K562 (cell line): ENCODE results near the gene PILRA. TPM values are rescaled to one million over a fixed set of nuclear protein-coding genes. Genes with fewer than 3 reads are reported as not detected.

ENCODE experiments used
- BRCA1 ChIP-seq, 2 experiments: fragments of 450-650 bp in 1 of 2; sonication (generic) in 1 of 2; formaldehyde crosslinking in 1 of 2; IDR thresholded peaks; 2 replicates each; pipeline versions ENCODE4 v1.5.0 to v1.6.1; 2017 to 2020; ENCODE audit warnings: mild to moderate bottlenecking in 1 of 2, missing genetic modification reagents in 1 of 2
- CEBPB ChIP-seq: fragments of 450-650 bp; IDR thresholded peaks from 2 replicates; pipeline ENCODE4 v1.6.1; 2016; ENCODE audit warnings: missing genetic modification characterization, missing compliant biosample characterization
- ELF1 ChIP-seq: fragments of 200-800 bp; sonication (Bioruptor generic); IDR thresholded peaks from 2 replicates; pipeline ENCODE4 v1.6.1; 2016; ENCODE audit warnings: missing genetic modification characterization, missing compliant biosample characterization
- FOS ChIP-seq: IDR thresholded peaks from 3 replicates; pipeline ENCODE4 v1.6.1; 2011; ENCODE audit not compliant: insufficient read length; ENCODE audit errors: extremely low read depth
- GATA2 ChIP-seq: sonication (generic); formaldehyde crosslinking; IDR thresholded peaks from 2 replicates; pipeline ENCODE4 v1.4.0; 2020; ENCODE audit warnings: mild to moderate bottlenecking, missing genetic modification reagents
- ILF3 ChIP-seq: fragments of 450-650 bp; IDR thresholded peaks from 2 replicates; pipeline ENCODE4 v1.6.1; 2018; ENCODE audit warnings: antibody characterized with exemption, mild to moderate bottlenecking, moderate library complexity, borderline replicate concordance
- MAFF ChIP-seq: IDR thresholded peaks from 2 replicates; pipeline ENCODE4 v1.6.1; 2012; ENCODE audit warnings: low read length, improper control_type of control experiment
- NEUROD1 ChIP-seq: fragments of 150-350 bp; IDR thresholded peaks from 2 replicates; pipeline ENCODE4 v1.6.1; 2014; ENCODE audit warnings: borderline replicate concordance, low read length, low read depth; ENCODE audit not compliant: partially characterized antibody
- PCBP2 ChIP-seq: fragments of 200-400 bp; formaldehyde crosslinking; IDR thresholded peaks from 2 replicates; pipeline ENCODE4 v1.6.1; 2018; ENCODE audit warnings: low read length, low read depth, mild to moderate bottlenecking, moderate library complexity; ENCODE audit not compliant: poor library complexity, severe bottlenecking
- PHTF2 ChIP-seq: fragments of 250-450 bp; sonication (Bioruptor Pico); IDR thresholded peaks from 2 replicates; pipeline ENCODE4 v1.5.0; 2021; ENCODE audit warnings: mild to moderate bottlenecking
- SNRNP70 ChIP-seq: fragments of 200-400 bp; formaldehyde crosslinking; optimal IDR thresholded peaks from 2 replicates; pipeline ENCODE3; 2017; ENCODE audit warnings: low read depth, low read length
- SUPT5H ChIP-seq: fragments of 450-650 bp; IDR thresholded peaks from 2 replicates; pipeline ENCODE4 v1.6.1; 2016
- TCF7 ChIP-seq: sonication (generic); IDR thresholded peaks from 2 replicates; pipeline ENCODE4 v1.6.1; 2016; ENCODE audit warnings: antibody characterized with exemption, borderline replicate concordance
- TSC22D4 ChIP-seq: fragments of 450-650 bp; IDR thresholded peaks from 2 replicates; pipeline ENCODE4 v1.6.1; 2016; ENCODE audit warnings: missing genetic modification characterization, missing biosample characterization, control low read depth
- ZNF449 ChIP-seq: fragments of 250-450 bp; sonication (Bioruptor Pico); IDR thresholded peaks from 2 replicates; pipeline ENCODE4 v1.8.0; 2022; ENCODE audit warnings: moderate library complexity, mild to moderate bottlenecking, inconsistent platforms
- ZNF511 ChIP-seq: sonication (generic); formaldehyde crosslinking; IDR thresholded peaks from 2 replicates; pipeline ENCODE4 v1.8.0; 2022; ENCODE audit warnings: mild to moderate bottlenecking, missing genetic modification reagents
- ZNF699 ChIP-seq: fragments of 250-450 bp; sonication (Bioruptor Pico); IDR thresholded peaks from 2 replicates; pipeline ENCODE4 v1.8.0; 2021; ENCODE audit warnings: mild to moderate bottlenecking, moderate library complexity; ENCODE audit not compliant: insufficient replicate concordance
- ZNF707 ChIP-seq: fragments of 250-450 bp; sonication (Bioruptor Pico); conservative IDR thresholded peaks from 2 replicates; pipeline ENCODE4 v1.8.0; 2022; ENCODE audit warnings: inconsistent platforms, mild to moderate bottlenecking, moderate library complexity
- polyA plus RNA-seq, 8 experiments: library from polyadenylated mRNA; depleted of rRNA in 4 of 8; stranded (reverse) in 5 of 8; unstranded in 3 of 8; fragments of >200 nt; fragmentation: Nextera tagmentation in 2 of 8; fragmentation: Illumina TruSeq in 1 of 8; extraction: Ambion mirVana in 2 of 8; extraction: Trizol in 1 of 8; gene quantifications; 2 replicates each; pipeline versions ENCODE4 v1.2.1 to v1.2.3, GENCODE V29; 2011 to 2014; ENCODE audit warnings: inconsistent platforms in 1 of 8, missing spikeins in 1 of 8
- total RNA-seq, 7 experiments: library from RNA; depleted of rRNA in 6 of 7; stranded (reverse); fragments of >200 nt in 6 of 7; fragmentation: Illumina TruSeq in 2 of 7; extraction: Trizol in 2 of 7; gene quantifications; 2 replicates each; pipeline versions ENCODE4 v1.2.1 to v1.2.3, GENCODE V29; 2011 to 2021; ENCODE audit warnings: low replicate concordance in 1 of 7
- TF ChIP-seq, protein P1 (sequence below): fragments of 250-450 bp; sonication (Bioruptor Pico); IDR thresholded peaks from 2 replicates; pipeline ENCODE4 v1.4.0; 2020; ENCODE audit warnings: mild to moderate bottlenecking, moderate library complexity
- TF ChIP-seq, protein P2 (sequence below): fragments of 450-650 bp; formaldehyde crosslinking; IDR thresholded peaks from 2 replicates; pipeline ENCODE4 v1.4.0; 2020; ENCODE audit warnings: mild to moderate bottlenecking, moderate library complexity

The PILRA gene
- total and polyA plus RNA-seq, 9 of the 15 experiments (the other 6 are each of a cell fraction or from before 2014, with no cell fraction given), result 0.13 to 1.8 (median 0.62) TPM

DNA sequence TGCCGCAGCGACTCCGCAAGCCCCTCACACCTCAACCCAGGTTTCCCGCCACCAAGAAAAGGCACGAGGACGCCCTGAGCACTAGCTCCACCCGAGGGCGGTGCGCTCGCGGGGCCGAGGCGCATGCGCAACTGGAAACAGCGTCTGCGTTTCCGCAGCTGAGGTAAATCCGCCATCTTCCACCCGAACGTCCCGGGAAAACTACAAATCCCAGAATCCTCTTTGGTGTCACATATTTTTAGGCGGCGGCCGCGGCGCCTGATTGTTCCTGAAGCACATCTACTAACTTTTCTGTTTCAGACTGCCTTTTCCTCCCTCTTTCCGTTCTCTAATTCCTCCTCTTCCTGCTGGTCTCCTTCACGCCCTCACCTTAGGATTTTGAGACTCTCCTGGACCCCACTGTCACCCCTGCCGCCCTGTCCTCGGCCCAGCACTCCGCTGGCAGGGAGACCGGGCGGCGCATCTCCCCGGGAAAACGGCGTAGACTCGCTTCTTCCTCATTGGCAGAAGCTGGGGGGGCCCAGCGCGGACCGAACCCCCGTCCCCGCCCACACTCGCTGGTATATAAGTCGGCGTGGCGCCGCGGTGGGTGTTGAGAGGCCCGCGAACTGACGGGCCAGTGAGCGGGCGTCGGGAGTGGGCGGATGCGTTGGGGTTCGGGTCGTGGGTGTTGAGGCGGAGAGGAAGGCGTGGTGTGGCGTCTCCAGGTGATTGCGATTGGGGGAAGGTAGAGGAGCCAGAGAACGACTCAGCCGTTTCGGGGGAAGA is 55.1 kb downstream of the PILRA start, which contains the start of gene ZCWPW1 (continued):
- TF ChIP-seq SUPT5H (peak; percentile 100), CEBPB (tag) (no peak), SNRNP70 (no peak), PHTF2 (CRISPR knock-in tag) (no peak), TCF7 (peak; percentile 77; the same call in 1 of the 2 replicates), ZNF449 (CRISPR knock-in tag) (no peak), BRCA1 (IDR thresholded peaks at IDR 0.05) (no peak), BRCA1 (CRISPR knock-in tag; IDR thresholded peaks at IDR 0.05) (peak; percentile 98; the same call in 1 of the 2 replicates), ILF3 (peak; percentile 92; the same call in 1 of the 2 replicates), GATA2 (CRISPR knock-in tag) (0 out of 2 replicates have a peak, but pooled peaks have one; percentile 35), TSC22D4 (tag) (no peak), PCBP2 (peak; percentile 77), ZNF511 (CRISPR knock-in tag) (peak; percentile 99), MAFF (no peak), FOS (no peak), NEUROD1 (peak; percentile 82), ZNF707 (CRISPR knock-in tag) (no peak), ELF1 (tag) (no peak), ZNF699 (CRISPR knock-in tag) (no peak)
- TF ChIP-seq, protein P1, sequence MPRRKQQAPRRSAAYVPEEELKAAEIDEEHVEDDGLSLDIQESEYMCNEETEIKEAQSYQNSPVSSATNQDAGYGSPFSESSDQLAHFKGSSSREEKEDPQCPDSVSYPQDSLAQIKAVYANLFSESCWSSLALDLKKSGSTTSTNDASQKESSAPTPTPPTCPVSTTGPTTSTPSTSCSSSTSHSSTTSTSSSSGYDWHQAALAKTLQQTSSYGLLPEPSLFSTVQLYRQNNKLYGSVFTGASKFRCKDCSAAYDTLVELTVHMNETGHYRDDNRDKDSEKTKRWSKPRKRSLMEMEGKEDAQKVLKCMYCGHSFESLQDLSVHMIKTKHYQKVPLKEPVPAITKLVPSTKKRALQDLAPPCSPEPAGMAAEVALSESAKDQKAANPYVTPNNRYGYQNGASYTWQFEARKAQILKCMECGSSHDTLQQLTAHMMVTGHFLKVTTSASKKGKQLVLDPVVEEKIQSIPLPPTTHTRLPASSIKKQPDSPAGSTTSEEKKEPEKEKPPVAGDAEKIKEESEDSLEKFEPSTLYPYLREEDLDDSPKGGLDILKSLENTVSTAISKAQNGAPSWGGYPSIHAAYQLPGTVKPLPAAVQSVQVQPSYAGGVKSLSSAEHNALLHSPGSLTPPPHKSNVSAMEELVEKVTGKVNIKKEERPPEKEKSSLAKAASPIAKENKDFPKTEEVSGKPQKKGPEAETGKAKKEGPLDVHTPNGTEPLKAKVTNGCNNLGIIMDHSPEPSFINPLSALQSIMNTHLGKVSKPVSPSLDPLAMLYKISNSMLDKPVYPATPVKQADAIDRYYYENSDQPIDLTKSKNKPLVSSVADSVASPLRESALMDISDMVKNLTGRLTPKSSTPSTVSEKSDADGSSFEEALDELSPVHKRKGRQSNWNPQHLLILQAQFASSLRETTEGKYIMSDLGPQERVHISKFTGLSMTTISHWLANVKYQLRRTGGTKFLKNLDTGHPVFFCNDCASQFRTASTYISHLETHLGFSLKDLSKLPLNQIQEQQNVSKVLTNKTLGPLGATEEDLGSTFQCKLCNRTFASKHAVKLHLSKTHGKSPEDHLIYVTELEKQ, result no peak
- TF ChIP-seq, protein P2, sequence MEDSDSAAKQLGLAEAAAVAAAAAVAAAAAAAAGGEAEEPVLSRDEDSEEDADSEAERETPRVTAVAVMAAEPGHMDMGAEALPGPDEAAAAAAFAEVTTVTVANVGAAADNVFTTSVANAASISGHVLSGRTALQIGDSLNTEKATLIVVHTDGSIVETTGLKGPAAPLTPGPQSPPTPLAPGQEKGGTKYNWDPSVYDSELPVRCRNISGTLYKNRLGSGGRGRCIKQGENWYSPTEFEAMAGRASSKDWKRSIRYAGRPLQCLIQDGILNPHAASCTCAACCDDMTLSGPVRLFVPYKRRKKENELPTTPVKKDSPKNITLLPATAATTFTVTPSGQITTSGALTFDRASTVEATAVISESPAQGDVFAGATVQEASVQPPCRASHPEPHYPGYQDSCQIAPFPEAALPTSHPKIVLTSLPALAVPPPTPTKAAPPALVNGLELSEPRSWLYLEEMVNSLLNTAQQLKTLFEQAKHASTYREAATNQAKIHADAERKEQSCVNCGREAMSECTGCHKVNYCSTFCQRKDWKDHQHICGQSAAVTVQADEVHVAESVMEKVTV (CRISPR knock-in tag), result no peak; the same call in 1 of the 2 replicates
